DOHH2 (cell line): ENCODE measurements around the gene PHF23.

Source experiments
- CTCF ChIP-seq: fragments of 200-600 bp; sonication (generic); IDR thresholded peaks from one replicate; pipeline ENCODE4 v1.5.1; 2014; ENCODE audit warnings: antibody characterized with exemption, mild to moderate bottlenecking, low read depth, low read length; ENCODE audit not compliant: poor library complexity, severe bottlenecking
- EZH2phosphoT487 ChIP-seq: fragments of 200-600 bp; sonication (generic); IDR thresholded peaks from 2 replicates; pipeline ENCODE4 v1.6.1; 2017; ENCODE audit warnings: borderline replicate concordance, mild to moderate bottlenecking, antibody characterized with exemption, low read length, moderate library complexity, mixed read lengths

GRCh38 chr17:7266784-7267183 lies 27.5 kb upstream of the PHF23 start:
- TF ChIP-seq CTCF = no peak
- TF ChIP-seq EZH2phosphoT487 = no peak
